ENCODE results near the gene U2AF1L4.
"Not testable (repeated sequence)": the region's sequence is repeated elsewhere in the genome, so short reads cannot be mapped to it uniquely, and the experiment has no call there.

The U2AF1L4 gene

GRCh38 chr19:35780717-35781116 is 35.5 kb upstream of the U2AF1L4 start:
- DNase-seq (ENCODE audit: low read depth): no peak

DNA sequence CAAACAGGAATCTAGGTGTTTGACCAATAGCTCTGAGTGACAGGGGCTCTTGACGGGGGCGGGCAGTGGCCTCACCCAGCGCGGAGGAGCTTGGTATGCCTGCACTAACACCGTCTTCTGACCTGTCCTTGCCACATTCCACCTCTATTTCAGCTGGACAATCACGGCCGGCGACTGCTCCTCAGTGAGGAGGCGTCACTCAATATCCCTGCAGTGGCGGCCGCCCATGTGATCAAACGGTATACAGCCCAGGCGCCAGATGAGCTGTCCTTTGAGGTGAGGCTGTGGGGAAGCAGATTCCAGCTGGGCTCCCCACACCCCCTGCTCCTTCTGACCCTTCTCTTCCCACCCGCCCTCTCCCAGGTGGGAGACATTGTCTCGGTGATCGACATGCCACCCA is 34.8 kb upstream of the U2AF1L4 start:
- no peak for DNase-seq (ENCODE audit: low read depth)

DNA sequence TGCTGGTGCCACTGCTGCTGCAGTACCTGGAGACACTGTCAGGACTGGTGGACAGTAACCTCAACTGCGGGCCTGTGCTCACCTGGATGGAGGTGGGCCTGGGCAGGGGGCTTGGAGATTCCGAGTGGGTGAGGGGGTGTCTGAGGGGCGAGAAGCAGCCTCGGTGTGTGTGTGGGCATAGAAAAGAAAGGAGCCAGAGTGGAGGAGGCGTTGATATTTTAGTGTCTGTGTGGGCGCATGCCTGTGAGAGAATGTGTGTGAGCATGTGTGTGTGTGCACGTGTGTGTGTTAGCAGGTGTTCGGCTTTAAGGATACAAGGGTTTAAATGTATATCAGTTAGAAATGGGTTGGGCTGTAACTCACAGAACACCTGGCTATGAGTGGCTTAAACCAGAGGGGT is 33.8 kb upstream of the U2AF1L4 start:
- no peak for DNase-seq (ENCODE audit: low read depth)

DNA sequence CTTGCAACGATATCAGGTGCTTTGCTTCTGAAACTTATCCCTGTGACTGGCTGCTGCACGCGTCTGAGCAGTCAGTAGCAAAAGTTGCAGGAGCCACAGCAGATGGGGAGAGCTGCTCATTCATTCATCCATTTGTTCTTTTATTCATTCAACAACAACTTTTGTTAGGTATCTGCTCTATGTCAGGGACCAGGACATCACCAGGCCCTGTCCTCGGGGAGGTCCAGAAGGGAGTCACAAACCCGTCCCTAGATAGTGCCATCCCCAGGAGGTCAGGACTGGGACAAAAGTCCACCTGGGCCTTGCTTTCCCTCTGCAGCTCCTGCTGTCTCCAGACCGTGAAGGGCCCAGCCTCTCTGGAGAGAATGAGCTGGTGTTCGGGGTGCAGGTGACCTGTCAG is 32.7 kb upstream of the U2AF1L4 start:
- DNase-seq (ENCODE audit: low read depth): no peak

DNA sequence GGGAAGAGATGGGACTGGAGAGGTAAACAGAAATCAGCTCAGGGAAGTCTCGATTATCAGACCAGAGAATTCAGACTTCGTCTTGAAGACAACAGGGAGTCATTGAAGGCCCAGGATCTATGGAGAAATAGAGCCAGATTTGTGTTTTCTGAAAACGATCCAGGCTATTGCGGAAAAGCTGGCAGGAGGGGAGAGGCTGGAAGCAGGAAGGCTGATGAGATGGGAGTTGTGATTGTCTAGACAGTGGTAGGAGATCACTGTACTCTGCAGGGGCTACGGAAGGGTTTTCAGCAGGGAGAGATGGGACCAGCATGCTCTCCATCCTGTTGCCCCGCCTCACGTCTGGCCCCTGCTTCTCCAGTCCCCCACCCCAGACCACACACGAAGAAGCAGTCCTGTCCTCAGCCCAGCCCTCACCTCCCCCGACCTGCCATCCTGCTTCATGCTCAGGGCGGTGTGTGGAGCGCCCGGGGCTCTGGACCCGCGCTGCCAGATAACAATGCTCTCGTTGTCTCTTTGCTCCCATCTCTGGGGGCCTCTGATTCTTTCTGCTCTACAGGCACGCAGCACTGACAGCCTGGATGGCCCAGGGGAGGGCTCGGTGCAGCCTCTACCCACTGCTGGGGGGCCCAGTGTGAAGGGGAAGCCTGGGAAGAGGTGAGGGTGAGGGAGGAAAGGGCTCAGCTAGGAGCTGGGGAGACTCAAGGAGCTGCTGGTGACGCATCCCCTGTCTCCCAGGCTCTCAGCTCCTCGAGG is 32.0 kb upstream of the U2AF1L4 start:
- no peak for DNase-seq (ENCODE audit: low read depth)

DNA sequence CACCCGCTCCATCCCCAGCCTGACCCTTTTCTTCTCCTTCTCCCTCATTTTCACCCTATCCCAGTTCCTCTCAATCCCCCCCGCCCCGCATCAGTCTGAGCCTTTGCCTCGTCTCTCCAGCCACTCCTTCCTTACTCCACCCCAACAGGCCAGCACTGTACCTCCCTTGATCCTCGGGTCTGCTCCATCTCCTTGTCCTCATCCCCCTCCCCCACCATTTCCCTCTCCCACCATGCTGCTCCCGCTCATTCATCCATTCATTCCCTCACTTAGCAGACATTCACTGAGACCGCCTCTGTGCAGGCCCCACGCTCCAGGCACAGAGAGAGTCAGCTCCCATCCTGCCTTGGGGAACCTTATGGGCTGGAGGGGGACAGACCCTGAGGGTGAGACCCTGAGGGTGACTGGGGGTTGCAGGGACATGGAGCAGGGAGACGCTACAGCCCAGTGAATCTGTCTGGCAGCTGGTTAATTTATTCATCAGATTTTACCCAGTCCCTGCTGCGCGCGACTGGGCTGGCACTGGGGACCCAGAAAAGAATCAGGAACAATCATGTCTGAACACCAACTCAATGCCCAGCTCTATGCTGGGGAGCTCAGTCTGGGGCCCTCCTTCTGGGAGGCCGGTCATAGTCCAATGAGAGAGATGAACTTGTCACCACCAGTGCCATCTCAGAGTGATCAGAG is 31.0 kb upstream of the U2AF1L4 start:
- DNase-seq (ENCODE audit: low read depth): no peak

- DNase-seq (ENCODE audit: low read depth): peak; percentile 96
These were observed 30.3 kb upstream of the U2AF1L4 start, which contains the start of gene ARHGAP33 for GRCh38 chr19:35775298-35776101. Gene ARHGAP33 (plus strand): TSS chr19:35775564. CDS start chr19:35775659, 95 bp downstream.

DNA sequence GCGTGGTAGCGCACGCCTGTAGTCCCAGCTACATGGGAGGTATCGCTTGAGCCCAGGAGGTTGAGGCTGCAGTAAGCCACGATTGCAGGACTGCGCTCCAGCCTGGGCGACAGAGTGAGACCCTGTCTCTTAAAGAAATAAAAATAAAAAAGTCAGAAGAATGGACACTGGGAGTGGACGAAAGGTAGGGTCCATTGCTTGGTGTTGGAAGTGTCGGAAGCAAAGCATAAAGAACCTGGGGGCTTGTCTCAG is 29.8 kb upstream of the U2AF1L4 start:
- no peak for DNase-seq (ENCODE audit: low read depth)

DNA sequence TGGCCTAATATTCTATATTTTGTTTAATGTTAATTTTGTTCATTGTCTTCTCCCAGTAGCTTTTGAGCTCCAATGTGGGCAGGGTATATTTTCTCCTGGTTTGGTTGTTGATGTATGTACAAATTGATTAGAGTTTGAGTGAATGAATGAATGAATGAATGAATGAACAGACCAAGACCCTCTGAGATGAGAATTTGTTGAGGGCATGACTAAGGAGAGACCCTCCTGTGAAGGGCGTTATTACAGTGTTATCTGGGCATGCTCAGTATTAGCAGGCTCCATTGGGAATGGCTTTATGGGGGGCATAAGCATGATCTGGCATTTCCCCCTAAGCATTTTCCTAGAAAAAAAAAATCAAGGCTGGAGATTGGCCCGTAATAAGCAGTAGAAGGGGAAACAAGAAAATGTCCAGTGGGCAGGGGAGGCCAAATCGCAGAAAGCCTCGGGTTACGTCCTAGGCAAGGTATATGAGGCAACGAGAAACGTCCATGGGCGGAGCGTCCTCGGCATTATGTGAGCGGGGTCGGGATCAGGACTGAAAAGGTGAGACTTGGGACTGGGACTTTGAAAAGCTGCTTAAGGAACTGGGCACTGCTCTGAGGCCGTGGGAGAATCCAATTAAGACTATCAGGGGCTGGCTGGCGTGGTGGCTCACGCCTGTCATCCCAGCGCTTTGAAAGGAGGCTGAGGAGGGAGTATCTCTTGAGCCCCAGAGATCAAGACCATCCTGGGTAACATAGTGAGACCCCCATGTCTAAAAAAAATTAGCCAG is 29.2 kb upstream of the U2AF1L4 start:
- no peak for DNase-seq (ENCODE audit: low read depth)

DNA sequence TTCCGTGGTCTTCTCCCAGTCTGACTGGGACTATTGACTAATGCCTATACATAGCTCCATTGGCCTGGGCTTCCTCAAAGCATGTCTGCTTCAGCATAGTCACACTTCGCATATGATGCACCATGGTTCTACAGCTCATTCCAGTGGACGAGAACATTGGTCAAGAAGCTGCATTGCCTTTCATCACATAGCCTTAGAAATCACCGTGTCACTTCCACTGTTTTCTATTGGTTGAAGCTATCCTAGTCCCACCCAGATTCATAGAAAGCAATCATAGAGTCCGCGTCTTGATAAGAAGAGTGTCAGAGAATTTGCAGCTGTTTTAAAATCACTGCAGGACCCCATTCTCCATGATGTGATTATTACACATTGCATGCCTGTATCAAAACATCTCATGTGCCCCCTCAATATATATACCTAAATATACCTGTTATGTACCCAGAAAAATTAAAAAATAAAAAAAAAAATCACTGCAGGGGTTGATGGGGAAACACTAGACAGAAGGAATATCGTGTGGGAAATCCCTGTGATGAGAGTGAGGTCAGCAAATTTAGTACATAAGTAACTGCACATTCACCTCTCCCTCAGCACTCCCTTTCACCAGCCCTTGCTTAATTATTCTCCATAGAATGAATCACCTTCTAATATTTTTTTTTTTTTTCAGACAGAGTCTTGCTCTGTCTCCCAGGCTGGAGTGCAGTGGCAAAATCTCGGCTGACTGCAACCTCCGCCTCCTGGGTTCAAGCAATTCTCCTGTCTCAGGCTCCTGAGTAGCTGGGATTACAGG is 28.0 kb upstream of the U2AF1L4 start:
- DNase-seq (ENCODE audit: low read depth): no peak

DNA sequence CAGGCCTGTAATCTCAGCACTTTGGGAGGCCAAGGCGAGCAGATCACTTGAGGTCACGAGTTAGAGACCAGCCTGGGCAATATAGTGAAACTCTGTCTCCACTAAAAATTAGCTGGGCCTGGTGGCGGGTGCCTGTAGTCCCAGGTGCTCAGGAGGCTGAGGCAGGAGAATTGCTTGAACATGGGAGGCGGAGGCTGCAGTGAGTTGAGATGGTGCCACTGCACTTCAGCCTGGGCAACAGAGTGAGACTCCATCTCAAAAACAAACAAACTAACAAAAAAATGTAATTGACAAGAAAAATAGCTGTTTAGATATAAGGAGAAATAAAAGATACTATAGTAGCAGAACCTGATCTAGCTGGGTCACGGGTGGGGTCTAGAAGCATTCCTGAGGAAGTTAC is 27.1 kb upstream of the U2AF1L4 start:
- DNase-seq (ENCODE audit: low read depth): not testable (repeated sequence)

GRCh38 chr19:35768082-35768421 is 22.8 kb upstream of the U2AF1L4 start:
- DNase-seq (ENCODE audit: low read depth): no peak

DNA sequence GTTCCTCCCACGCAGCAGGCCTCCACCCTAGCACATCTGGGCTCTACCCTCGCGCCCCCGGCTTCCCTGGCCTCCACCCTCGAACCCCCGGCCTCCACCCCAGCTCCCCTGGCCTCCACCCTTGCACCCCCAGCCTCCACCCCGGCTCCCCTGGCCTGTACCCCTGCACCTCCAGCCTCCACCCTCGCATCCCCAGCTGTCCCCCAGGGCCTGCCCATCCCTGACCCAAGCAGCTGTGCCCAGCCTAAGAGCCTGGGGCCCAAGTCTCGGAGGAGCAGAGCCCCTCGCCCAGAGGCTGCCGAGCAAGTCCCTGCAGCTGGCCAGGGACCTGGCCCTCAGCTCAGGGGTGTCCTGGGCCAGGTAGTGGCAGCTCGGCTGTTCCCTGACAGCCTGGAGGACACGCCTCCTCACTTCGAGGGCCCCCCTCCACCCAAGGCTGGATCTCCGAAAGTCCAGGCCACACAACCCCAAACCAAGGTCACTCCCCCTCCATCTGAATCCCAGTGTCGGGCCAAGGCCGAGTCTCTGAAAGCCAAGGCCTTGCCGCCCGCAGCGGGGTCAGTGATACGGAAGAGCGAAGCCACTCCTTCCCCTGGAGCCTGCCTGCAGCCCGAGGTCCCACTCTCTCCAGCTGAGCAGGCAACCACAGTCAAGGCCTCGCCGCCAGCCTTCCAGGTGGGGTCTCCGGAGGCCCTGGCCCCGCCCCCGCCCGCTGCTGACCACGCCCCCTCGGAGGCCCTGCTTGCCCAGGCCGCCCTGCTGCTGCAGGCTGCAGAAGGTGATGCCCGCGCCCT is 22.3 kb upstream of the U2AF1L4 start:
- DNase-seq (ENCODE audit: low read depth): no peak

DNA sequence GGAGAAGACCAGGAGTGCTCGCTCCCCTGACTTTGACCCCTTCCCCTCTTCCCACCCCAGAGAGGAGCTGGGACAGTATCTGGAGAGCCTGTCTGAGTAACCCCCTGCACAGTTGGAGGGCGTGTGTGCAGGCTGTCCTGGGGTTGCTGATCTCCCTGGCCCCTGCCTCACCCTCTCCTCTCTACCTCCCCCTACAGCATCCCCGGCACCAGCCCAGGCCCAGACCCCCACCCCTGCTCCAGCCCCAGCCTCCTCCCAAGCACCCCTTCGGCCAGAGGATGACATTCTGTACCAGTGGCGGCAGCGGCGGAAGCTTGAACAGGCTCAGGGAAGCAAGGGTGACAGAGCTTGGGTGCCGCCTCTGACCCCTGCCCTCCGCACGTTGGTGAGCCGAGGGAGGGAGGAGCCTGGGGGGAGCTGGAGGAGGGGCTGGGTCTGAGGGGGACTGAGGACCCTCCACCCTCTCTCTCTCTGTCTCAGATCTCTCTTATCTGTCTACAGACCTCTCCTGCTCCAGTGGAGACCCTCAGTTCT is 21.4 kb upstream of the U2AF1L4 start:
- no peak for DNase-seq (ENCODE audit: low read depth)

GRCh38 chr19:35764432-35765315 is 19.5 kb upstream of the U2AF1L4 start:
- no peak for DNase-seq (ENCODE audit: low read depth)

- DNase-seq (ENCODE audit: low read depth): no peak
These were observed 15.6 kb upstream of the U2AF1L4 start for GRCh38 chr19:35760711-35761349.

DNA sequence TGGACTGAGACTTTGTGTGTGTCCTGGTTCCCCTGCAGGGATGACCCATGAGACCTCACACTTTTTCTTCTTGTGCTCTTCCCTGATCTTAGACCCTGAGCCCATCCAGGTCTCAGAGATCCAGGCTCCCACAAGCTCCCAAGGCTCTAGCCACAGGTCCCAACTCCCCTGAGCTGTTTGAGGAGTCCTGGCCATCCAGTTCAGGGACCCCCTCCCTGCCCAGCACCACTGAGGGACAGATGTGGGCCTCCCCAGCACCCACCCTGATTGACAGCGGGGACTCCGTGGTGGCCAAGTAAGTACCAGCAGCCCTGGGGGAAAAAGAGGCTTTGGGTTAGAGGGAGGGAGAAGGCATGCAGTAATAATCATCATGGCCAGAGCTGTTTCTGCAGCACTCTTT is 14.5 kb upstream of the U2AF1L4 start:
- DNase-seq (ENCODE audit: low read depth): no peak

- peak; percentile 96 for DNase-seq (ENCODE audit: low read depth)
These were observed 12.8 kb upstream of the U2AF1L4 start, which contains the start of gene PROSER3 for GRCh38 chr19:35757749-35758608. Gene PROSER3 (plus strand): TSS chr19:35758176. CDS start chr19:35758216, 40 bp downstream.
